GM21515 (cell line): ENCODE results near the gene TLNRD1.

Source experiments
- ATAC-seq: cut with Tn5 transposase; IDR thresholded peaks from one replicate; pipeline ENCODE4 v1.9.1; 2021; ENCODE audit not compliant: unreplicated experiment

The TLNRD1 gene

GRCh38 chr15:81053621-81054020 lies 52.9 kb downstream of the TLNRD1 start:
- no peak for ATAC-seq

GRCh38 chr15:81054236-81054635 lies 53.5 kb downstream of the TLNRD1 start:
- no peak for ATAC-seq
